Ectodermal cell (in vitro differentiated cells): ENCODE measurements around the gene TMCC1.

Experiments
- H3K27ac ChIP-seq: 2 replicates; pipeline ENCODE4 v1.7.0; 2013; ENCODE audit warnings: mild to moderate bottlenecking, low read depth, low read length; ENCODE audit not compliant: insufficient read depth, poor library complexity, severe bottlenecking
- H3K27me3 ChIP-seq: 2 replicates; pipeline ENCODE4 v1.7.0; 2013; ENCODE audit warnings: mild to moderate bottlenecking, low read length; ENCODE audit not compliant: insufficient read depth, control insufficient read depth, poor library complexity, severe bottlenecking
- H3K36me3 ChIP-seq: one replicate; pipeline ENCODE4 v1.7.0; 2013; ENCODE audit warnings: low read length; ENCODE audit not compliant: control insufficient read depth, insufficient read depth
- H3K4me1 ChIP-seq: one replicate; pipeline ENCODE4 v1.7.0; 2013; ENCODE audit warnings: low read length; ENCODE audit not compliant: control insufficient read depth, insufficient read depth
- H3K4me3 ChIP-seq: 2 replicates; pipeline ENCODE4 v1.7.0; 2013; ENCODE audit warnings: low read depth, low read length, control low read depth; ENCODE audit not compliant: insufficient read depth
- H3K9me3 ChIP-seq: 2 replicates; pipeline ENCODE4 v1.7.0; 2013; ENCODE audit warnings: mild to moderate bottlenecking, low read length, moderate library complexity; ENCODE audit not compliant: control insufficient read depth
- WGBS, 2 experiments: methylation state at CpG; one replicate each; pipeline ENCODE4 v1.1.7; 2013; ENCODE audit warnings: missing lambda C conversion rate in 2 of 2; 5-methylcytosine and 5-hydroxymethylcytosine counted together

Gene TMCC1

GRCh38 chr3:129632977-129633376 is 260.5 kb downstream of the TMCC1 start:
- Histone ChIP-seq H3K27ac (no peak overlapping the region), H3K9me3 (no peaks in the 10 kb centered on the region), H3K4me3 (no peak overlapping the region), H3K4me1 (no peaks in the 10 kb centered on the region), H3K36me3 (no peaks in the 10 kb centered on the region), H3K27me3 (no peaks in the 10 kb centered on the region)
- 94 to 95% methylated on average over 10 of the region's 10 CpGs for WGBS, 2 experiments

DNA sequence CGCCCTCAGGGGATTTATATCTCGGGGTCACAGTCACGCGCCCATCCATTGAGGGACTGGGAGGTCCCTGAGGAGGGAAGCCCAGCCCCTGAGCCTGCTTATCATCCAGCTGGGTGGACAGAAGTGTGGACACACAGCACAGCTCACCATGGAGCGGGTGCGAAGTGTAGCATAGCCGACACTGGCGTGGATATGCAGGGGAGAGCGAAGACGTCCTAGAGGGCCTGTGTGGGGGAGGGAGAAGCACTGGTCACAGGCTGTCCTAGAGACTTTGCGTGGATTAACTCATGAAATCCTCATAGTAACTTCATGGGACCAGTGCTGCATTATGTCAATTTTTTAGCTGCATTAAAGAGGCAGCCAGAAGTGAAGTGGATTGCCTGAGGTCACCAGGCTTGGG is 261.0 kb downstream of the TMCC1 start:
- Histone ChIP-seq H3K4me1 (no peaks in the 10 kb centered on the region), H3K36me3 (no peaks in the 10 kb centered on the region), H3K4me3 (no peak overlapping the region), H3K27ac (no peak overlapping the region), H3K27me3 (no peaks in the 10 kb centered on the region), H3K9me3 (no peaks in the 10 kb centered on the region)
- 93 to 96% methylated on average over 11 of the region's 11 CpGs for WGBS, 2 experiments

GRCh38 chr3:129632056-129632455 is 261.5 kb downstream of the TMCC1 start:
- no peak overlapping the region for H3K4me3 ChIP-seq
- H3K27ac ChIP-seq: no peak overlapping the region
- no peaks in the 10 kb centered on the region for H3K36me3 ChIP-seq
- no peaks in the 10 kb centered on the region for H3K4me1 ChIP-seq
- H3K27me3 ChIP-seq: no peaks in the 10 kb centered on the region
- H3K9me3 ChIP-seq: no peaks in the 10 kb centered on the region
- whole genome bisulfite sequencing, 2 experiments: 87 to 90% methylated on average over 9 of the region's 9 CpGs

GRCh38 chr3:129629011-129629410 is 264.5 kb downstream of the TMCC1 start:
- H3K4me1 ChIP-seq: peaks cover 5% of the 10 kb centered on the region
- no peaks in the 10 kb centered on the region for H3K36me3 ChIP-seq
- 76 to 79% methylated on average over 6 of the region's 6 CpGs for WGBS, 2 experiments
- H3K27me3 ChIP-seq: no peaks in the 10 kb centered on the region
- H3K27ac ChIP-seq: no peak overlapping the region
- H3K4me3 ChIP-seq: no peak overlapping the region
- H3K9me3 ChIP-seq: no peaks in the 10 kb centered on the region

DNA sequence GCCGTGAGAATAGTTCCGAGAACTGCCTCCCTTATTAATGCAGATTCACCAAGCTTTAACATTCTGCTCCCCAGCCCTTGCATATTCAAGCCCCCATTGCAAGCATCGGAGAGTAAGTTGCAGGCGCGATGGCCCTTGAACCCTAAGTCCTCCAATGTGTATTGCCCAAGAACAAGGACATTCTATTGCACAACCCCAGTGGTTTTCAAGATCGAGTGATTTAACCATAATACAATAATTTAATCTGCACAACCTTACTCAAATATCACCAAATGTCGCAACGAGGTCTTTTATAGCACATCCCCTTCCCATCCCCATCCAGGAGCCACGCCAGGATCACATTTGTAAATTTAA is 265.4 kb downstream of the TMCC1 start:
- Histone ChIP-seq H3K9me3 (no peaks in the 10 kb centered on the region), H3K4me3 (peak overlapping the region; percentile 45), H3K4me1 (peaks cover 5% of the 10 kb centered on the region), H3K36me3 (no peaks in the 10 kb centered on the region), H3K27me3 (no peaks in the 10 kb centered on the region), H3K27ac (no peak overlapping the region)
- WGBS, 2 experiments: 44 to 45% methylated on average over 8 to 9 of the region's 9 CpGs

- Histone ChIP-seq H3K4me3 (peak overlapping the region; percentile 45), H3K4me1 (peaks cover 5% of the 10 kb centered on the region), H3K36me3 (no peaks in the 10 kb centered on the region), H3K9me3 (no peaks in the 10 kb centered on the region), H3K27me3 (no peaks in the 10 kb centered on the region), H3K27ac (no peak overlapping the region)
- WGBS, 2 experiments: 1 to 2% methylated on average over 38 of the region's 38 CpGs
These were observed 266.0 kb downstream of the TMCC1 start for GRCh38 chr3:129627350-129628168.

DNA sequence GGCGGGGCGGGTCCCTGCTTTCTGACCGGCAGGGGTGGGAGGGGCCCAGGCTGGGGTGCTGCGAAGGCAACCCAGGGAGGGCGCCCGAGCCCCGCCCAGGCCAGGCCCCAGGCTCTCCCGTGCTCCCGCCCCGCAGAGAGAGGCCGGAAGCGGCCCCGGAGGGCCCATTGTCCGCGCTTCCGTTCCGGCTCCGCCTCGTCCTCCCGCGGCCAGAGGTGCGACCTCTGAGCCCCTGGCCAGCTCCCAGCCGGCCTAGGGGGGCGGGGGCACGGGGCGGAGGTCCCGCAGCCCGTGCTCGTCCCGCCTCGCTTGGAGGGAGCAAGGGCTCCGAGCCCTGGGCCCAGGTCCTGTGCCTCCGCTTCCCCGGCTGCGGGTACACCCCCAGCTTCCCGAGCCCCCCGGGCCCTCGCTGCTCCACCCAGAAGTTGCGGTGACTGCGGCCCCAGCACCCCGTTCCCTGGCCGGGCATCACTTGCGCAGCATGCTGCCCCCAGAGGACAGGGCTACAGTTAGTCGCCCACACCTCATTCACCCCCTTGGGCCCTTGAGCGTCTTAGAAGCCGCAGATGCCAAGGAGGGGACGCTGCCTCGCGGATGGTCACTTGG is 266.7 kb downstream of the TMCC1 start:
- no peaks in the 10 kb centered on the region for H3K27me3 ChIP-seq
- H3K9me3 ChIP-seq: no peaks in the 10 kb centered on the region
- H3K4me1 ChIP-seq: peaks cover 10% of the 10 kb centered on the region
- H3K4me3 ChIP-seq: peak overlapping the region; percentile 45
- 0 to 1% methylated on average over 49 of the region's 49 CpGs for WGBS, 2 experiments
- H3K36me3 ChIP-seq: no peaks in the 10 kb centered on the region
- peak overlapping the region; percentile 52 for H3K27ac ChIP-seq

DNA sequence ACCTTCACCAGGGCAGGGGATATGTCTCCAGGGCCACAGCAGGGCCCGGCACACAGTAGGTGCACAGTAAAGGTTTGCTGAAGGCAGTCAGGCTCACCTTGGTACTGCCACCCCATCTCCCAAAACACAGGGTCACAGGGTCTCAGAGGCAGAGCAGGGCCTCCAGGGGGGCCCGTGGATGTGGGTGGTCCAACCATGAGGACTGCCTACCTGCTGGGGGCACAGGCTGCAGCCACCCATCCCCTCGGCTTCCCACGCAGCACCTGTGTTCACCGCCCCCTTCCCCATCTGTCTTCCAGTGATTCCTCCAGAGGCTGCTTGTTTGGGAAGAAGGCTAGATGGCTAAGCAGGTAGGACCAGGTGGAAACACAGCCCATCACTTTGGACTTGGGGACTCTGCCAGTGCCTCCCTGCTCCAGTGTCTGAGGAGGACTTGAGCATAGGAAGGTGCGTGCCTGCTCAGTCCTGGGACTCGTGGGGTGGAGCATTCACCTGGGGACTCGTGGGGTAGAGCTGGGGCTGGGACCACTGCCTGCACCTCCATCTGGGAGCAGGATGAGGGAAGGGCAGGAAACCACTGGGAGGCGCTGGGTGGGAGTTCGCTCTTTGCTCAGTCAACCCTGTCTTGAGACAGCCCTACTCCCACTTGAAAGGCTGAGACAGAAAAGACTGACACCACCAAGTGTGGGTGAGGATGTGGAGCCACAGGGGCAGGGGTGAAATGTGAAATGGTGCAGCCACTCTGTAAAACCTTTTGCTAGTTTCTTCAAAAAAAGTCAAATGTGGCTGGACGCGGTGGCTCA is 268.2 kb downstream of the TMCC1 start:
- Histone ChIP-seq H3K27ac (no peak overlapping the region), H3K27me3 (no peaks in the 10 kb centered on the region), H3K9me3 (no peaks in the 10 kb centered on the region), H3K36me3 (no peaks in the 10 kb centered on the region), H3K4me3 (no peak overlapping the region), H3K4me1 (peaks cover 10% of the 10 kb centered on the region)
- WGBS, 2 experiments: 90 to 92% methylated on average over 12 of the region's 12 CpGs

- Histone ChIP-seq H3K9me3 (no peaks in the 10 kb centered on the region), H3K4me1 (peaks cover 10% of the 10 kb centered on the region), H3K36me3 (no peaks in the 10 kb centered on the region), H3K27ac (no peak overlapping the region), H3K4me3 (no peak overlapping the region), H3K27me3 (no peaks in the 10 kb centered on the region)
- 92 to 94% methylated on average over 11 of the region's 11 CpGs for WGBS, 2 experiments
These were observed 269.0 kb downstream of the TMCC1 start for GRCh38 chr3:129624347-129625071.
